Endothelial cell of umbilical vein (primary cell): ENCODE results near the gene ZNF672. TPM values are rescaled to one million over a fixed set of nuclear protein-coding genes. Genes with fewer than 3 reads are reported as not detected.

Experiments used
- BruUV-seq: library from RNA; stranded (reverse); fragments of 400-500 nt; replicated peaks from 2 replicates; lab custom pipeline; 2021; lab: Mats Ljungman, UMichigan
- CTCF ChIA-PET: fragments of 300-600, 350-600 bp; sonication (Branson Sonifier 250); formaldehyde crosslinking; loops from one replicate; lab custom pipeline; 2021; ENCODE audit warnings: antibody characterized with exemption, inconsistent platforms; lab: Charles Lee
- POLR2A ChIA-PET: fragments of 300-600, 350-600 bp; sonication (Branson Sonifier 250); formaldehyde crosslinking; loops from one replicate; lab custom pipeline; 2021; ENCODE audit warnings: antibody characterized with exemption, inconsistent platforms; lab: Charles Lee
- DNase-seq: peaks from one replicate; pipeline ENCODE4 v3.0.0-alpha.2; 2011; ENCODE audit warnings: low read depth, low spot score
- FAIRE-seq: peaks from 2 replicates; lab custom pipeline; 2011; peaks lifted over from hg19 to GRCh38; lab: Jason Lieb, UNC
- H2AFZ ChIP-seq: 2 replicates; pipeline ENCODE4 v1.6.0; 2012; ENCODE audit warnings: low read depth, low read length, control low read depth, inconsistent platforms
- H3K27ac ChIP-seq: 2 replicates; pipeline ENCODE4 v1.5.1; 2011; ENCODE audit warnings: low read depth, mild to moderate bottlenecking, control low read depth, low read length, moderate library complexity; ENCODE audit not compliant: insufficient read depth
- H3K27me3 ChIP-seq, 2 experiments: 2 replicates each; pipeline versions ENCODE4 v1.6.0 to v1.6.1; 2011; ENCODE audit warnings: low read length in 2 of 2, mixed read lengths in 1 of 2; ENCODE audit not compliant: control insufficient read depth in 2 of 2, insufficient read depth in 2 of 2
- H3K36me3 ChIP-seq, 2 experiments: 2 replicates in 1 of 2; 3 replicates in 1 of 2; pipeline ENCODE4 v1.5.1; 2011; ENCODE audit warnings: low read length in 2 of 2, mild to moderate bottlenecking in 1 of 2, moderate library complexity in 1 of 2; ENCODE audit not compliant: control insufficient read depth in 2 of 2, insufficient read depth in 2 of 2; ENCODE audit errors: extremely low read depth in 1 of 2
- H3K4me1 ChIP-seq: 3 replicates; pipeline ENCODE4 v1.5.1; 2011; ENCODE audit warnings: mild to moderate bottlenecking, low read length; ENCODE audit not compliant: control insufficient read depth, insufficient read depth; ENCODE audit errors: extremely low read depth
- H3K4me2 ChIP-seq: 2 replicates; pipeline ENCODE4 v1.6.1; 2011; ENCODE audit warnings: low read length, control low read depth, mixed read lengths; ENCODE audit not compliant: insufficient read depth
- H3K4me3 ChIP-seq, 3 experiments: fragments of 200-600 bp in 1 of 3; sonication (generic), shearing (Covaris generic) in 1 of 3; replicated peaks in 1 of 3; 2 replicates each; pipeline ENCODE4 v1.5.1; 2011 to 2016; ENCODE audit warnings: control low read depth in 3 of 3, low read length in 3 of 3, mild to moderate bottlenecking in 2 of 3, inconsistent platforms in 1 of 3, low read depth in 1 of 3, moderate library complexity in 1 of 3; ENCODE audit not compliant: insufficient read depth in 1 of 3
- H3K79me2 ChIP-seq: 2 replicates; pipeline ENCODE4 v1.6.0; 2012; ENCODE audit warnings: low read length, inconsistent platforms; ENCODE audit not compliant: control insufficient read depth, insufficient read depth
- H3K9ac ChIP-seq: replicated peaks from 2 replicates; pipeline ENCODE3; 2011; ENCODE audit warnings: low read length, control low read depth; ENCODE audit not compliant: insufficient read depth; ENCODE audit errors: extremely low read depth
- H3K9me1 ChIP-seq: replicated peaks from 3 replicates; pipeline ENCODE4 v1.6.0; 2011; ENCODE audit warnings: mild to moderate bottlenecking, low read length; ENCODE audit not compliant: control insufficient read depth, insufficient read depth; ENCODE audit errors: extremely low read depth
- H3K9me3 ChIP-seq: replicated peaks from 2 replicates; pipeline ENCODE4 v1.5.1; 2012; ENCODE audit warnings: low read length, inconsistent platforms; ENCODE audit not compliant: control insufficient read depth, insufficient read depth
- H4K20me1 ChIP-seq: replicated peaks from 2 replicates; pipeline ENCODE3; 2011; ENCODE audit warnings: mild to moderate bottlenecking, low read length; ENCODE audit not compliant: control insufficient read depth, insufficient read depth; ENCODE audit errors: extremely low read depth
- FOS ChIP-seq: IDR thresholded peaks from 2 replicates; pipeline ENCODE4 v1.6.1; 2011; ENCODE audit warnings: mild to moderate bottlenecking, low read length, moderate library complexity, borderline replicate concordance; ENCODE audit not compliant: insufficient read depth
- GATA2 ChIP-seq: IDR thresholded peaks from 2 replicates; pipeline ENCODE4 v1.7.0; 2011; ENCODE audit warnings: low read depth, mild to moderate bottlenecking, moderate library complexity, mixed read lengths, low read length; ENCODE audit not compliant: insufficient read length, insufficient read depth
- JUN ChIP-seq: IDR thresholded peaks from 2 replicates; pipeline ENCODE4 v1.6.1; 2011; ENCODE audit warnings: borderline replicate concordance, low read depth; ENCODE audit not compliant: insufficient read length, insufficient read depth
- MAX ChIP-seq: IDR thresholded peaks from 2 replicates; pipeline ENCODE4 v1.6.1; 2011; ENCODE audit not compliant: insufficient read depth, insufficient read length
- MYC ChIP-seq: IDR thresholded peaks from one replicate; pipeline ENCODE4 v1.6.1; 2011; ENCODE audit warnings: mild to moderate bottlenecking, low read depth, low read length
- POLR2AphosphoS5 ChIP-seq: IDR thresholded peaks from 2 replicates; pipeline ENCODE4 v1.6.1; 2012; ENCODE audit warnings: low read depth, mild to moderate bottlenecking, control low read depth, low read length, moderate library complexity; ENCODE audit not compliant: insufficient read depth
- dilution Hi-C: fragments of 300-500 bp; cut with MboI; formaldehyde crosslinking; loops from one replicate; pipeline ENCODE4 v1.15.0; 2019; ENCODE audit warnings: low sequenced_read_pairs; ENCODE audit not compliant: extremely low pct_ligation_motif_present
- intact Hi-C: fragments of 100-400 bp; cut with micrococcal nuclease; formaldehyde crosslinking; loops from one replicate; pipeline ENCODE4 v1.10.0; 2022
- polyA plus RNA-seq, 4 experiments: library from polyadenylated mRNA; depleted of rRNA in 3 of 4; stranded (reverse) in 3 of 4; unstranded in 1 of 4; fragments of >200 nt; gene quantifications; 2 replicates each; pipeline versions ENCODE4 v1.2.1 to v1.2.3, GENCODE V29; 2011 to 2012; ENCODE audit warnings: missing spikeins in 1 of 4
- total RNA-seq: library from RNA; stranded (reverse); gene quantifications from 2 replicates; pipeline ENCODE4 v1.2.3, GENCODE V29; 2021
- TF ChIP-seq, protein P1 (sequence below), 2 donors: IDR thresholded peaks; 1 replicate in 1 of 2; 2 replicates in 1 of 2; pipeline ENCODE4 v1.5.1; 2011; ENCODE audit warnings: low read length in 2 of 2, mild to moderate bottlenecking in 2 of 2, moderate library complexity in 2 of 2, control low read depth in 1 of 2, inconsistent platforms in 1 of 2, low read depth in 1 of 2; ENCODE audit not compliant: insufficient read depth in 1 of 2; ENCODE audit errors: extremely low read depth in 1 of 2

ZNF672 gene
- total and polyA plus RNA-seq, 2 donors (not counting 3 experiments of a cell fraction or from before 2014, with no cell fraction given), result 20.1 to 29.6 TPM

DNA sequence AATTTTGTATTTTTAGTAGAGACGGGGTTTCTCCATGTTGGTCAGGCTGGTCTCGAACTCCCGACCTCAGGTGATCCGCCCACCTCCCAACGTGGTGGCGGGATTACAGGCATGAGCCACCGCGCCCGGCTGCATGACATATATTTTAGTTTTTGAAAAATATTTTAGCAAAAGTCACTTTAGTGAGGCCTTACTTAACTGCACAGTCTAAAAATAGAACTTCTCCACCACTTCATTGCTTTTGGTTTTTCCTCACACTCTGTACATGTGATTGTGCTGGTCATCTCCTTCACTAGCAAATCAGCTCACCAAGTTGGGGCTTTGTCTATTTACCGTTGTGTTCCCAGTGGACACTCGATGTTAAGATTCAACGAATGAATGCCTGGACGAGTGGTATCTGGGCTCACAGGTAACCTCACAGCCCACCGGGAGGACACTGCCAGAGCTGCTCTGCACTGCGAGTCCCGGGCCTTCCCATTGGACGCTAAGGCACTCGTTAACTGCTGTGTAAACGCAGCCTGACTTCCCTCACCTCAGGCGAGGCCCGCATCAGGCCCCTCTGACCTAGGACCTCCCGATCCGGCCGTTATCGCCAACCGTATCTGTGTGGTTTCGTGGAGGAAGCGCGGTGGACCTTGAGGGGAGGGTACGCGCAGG lies 34.9 kb downstream of the ZNF672 start:
- BruUV-seq, result TSS peak; percentile 19
- POLR2A ChIA-PET, result interaction anchor here (0.5 to 2.4 kb wide), 3 partner anchors 14 to 35 kb away, joined by 3 to 9 read pairs (median 3); partner anchors contain the start of genes PGBD2, ZNF672 and ZNF692
- H3K9me3 ChIP-seq, result no peaks in the 10 kb centered on the region
- H3K36me3 ChIP-seq, result no peaks in the 10 kb centered on the region
- H3K4me2 ChIP-seq, result peak overlapping the region; percentile 70
- H2AFZ ChIP-seq, result peak overlapping the region; percentile 93
- peak overlapping the region; percentile 18 to 81 (median 62) for H3K4me3 ChIP-seq
- CTCF ChIA-PET, result interaction anchor here (1.3 to 2.7 kb wide), 4 partner anchors 10 to 47 kb away, joined by 4 to 16 read pairs (median 6); partner anchors contain the start of genes SH3BP5L and ZNF692
- H3K9ac ChIP-seq, result peak overlapping the region; percentile 68
- intact Hi-C loops, result loop anchor here (1.0 kb wide), 5 partner anchors 10 to 47 kb away; partner anchors contain the start of genes PGBD2, ZNF672 and ZNF692
- no peaks in the 10 kb centered on the region for H3K79me2 ChIP-seq
- H3K27me3 ChIP-seq, result peaks cover 0 to 3% of the 10 kb centered on the region in 2 experiments
- TF ChIP-seq MAX (no peak), GATA2 (peak; percentile 40)
- FAIRE-seq (no peak), DNase-seq (peak; percentile 74)
- H3K27ac ChIP-seq, result peak overlapping the region; percentile 76
- no peaks in the 10 kb centered on the region for H3K4me1 ChIP-seq
- H3K9me1 ChIP-seq, result no peaks in the 10 kb centered on the region
- dilution Hi-C loops, result no loop called here
- no peaks in the 10 kb centered on the region for H4K20me1 ChIP-seq

DNA sequence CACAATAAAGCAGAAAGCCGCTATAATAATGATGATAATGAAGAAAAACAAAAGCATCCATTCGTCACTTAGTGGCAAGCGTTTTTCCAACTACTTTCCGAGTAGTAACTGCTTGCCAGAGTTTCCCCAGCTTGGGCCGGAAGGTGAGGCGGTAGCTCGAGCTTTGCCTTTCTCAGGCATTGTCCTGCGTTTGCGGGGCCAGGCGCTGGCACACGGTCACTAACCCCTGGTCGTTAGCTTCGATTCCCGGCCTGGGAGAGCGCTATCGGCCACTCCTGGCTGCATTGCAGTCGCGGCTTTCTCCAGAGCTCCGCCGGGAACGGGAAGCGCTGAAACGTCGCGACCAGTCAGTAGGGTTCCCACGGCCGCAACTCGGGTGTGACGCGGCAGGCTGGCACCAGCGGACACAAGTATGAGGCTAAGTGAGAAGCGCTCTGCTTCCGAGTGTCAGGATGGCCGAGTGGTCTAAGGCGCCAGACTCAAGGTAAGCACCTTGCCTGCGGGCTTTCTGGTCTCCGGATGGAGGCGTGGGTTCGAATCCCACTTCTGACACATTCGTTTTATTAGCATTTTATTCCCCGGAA lies 35.5 kb downstream of the ZNF672 start:
- BruUV-seq, result no TSS peak
- H3K79me2 ChIP-seq, result no peaks in the 10 kb centered on the region
- H3K9me3 ChIP-seq, result no peaks in the 10 kb centered on the region
- intact Hi-C loops, result loop anchor here (1.0 kb wide), 5 partner anchors 10 to 47 kb away; partner anchors contain the start of genes PGBD2, ZNF672 and ZNF692
- DNase-seq, result peak; percentile 99
- no peaks in the 10 kb centered on the region for H4K20me1 ChIP-seq
- no peaks in the 10 kb centered on the region for H3K9me1 ChIP-seq
- peak overlapping the region; percentile 70 for H3K4me2 ChIP-seq
- peaks cover 0 to 3% of the 10 kb centered on the region in 2 experiments for H3K27me3 ChIP-seq
- H3K9ac ChIP-seq, result peak overlapping the region; percentile 68
- H3K4me3 ChIP-seq, result peak overlapping the region; percentile 49 to 81 (median 62)
- dilution Hi-C loops, result no loop called here
- peak overlapping the region; percentile 93 for H2AFZ ChIP-seq
- CTCF ChIA-PET, result interaction anchor here (1.3 to 2.7 kb wide), 4 partner anchors 11 to 47 kb away, joined by 4 to 16 read pairs (median 6); partner anchors contain the start of genes SH3BP5L and ZNF692
- FAIRE-seq, result peak; percentile 77
- no peaks in the 10 kb centered on the region for H3K36me3 ChIP-seq
- TF ChIP-seq FOS, result peak; percentile 22
- TF ChIP-seq, protein P1, sequence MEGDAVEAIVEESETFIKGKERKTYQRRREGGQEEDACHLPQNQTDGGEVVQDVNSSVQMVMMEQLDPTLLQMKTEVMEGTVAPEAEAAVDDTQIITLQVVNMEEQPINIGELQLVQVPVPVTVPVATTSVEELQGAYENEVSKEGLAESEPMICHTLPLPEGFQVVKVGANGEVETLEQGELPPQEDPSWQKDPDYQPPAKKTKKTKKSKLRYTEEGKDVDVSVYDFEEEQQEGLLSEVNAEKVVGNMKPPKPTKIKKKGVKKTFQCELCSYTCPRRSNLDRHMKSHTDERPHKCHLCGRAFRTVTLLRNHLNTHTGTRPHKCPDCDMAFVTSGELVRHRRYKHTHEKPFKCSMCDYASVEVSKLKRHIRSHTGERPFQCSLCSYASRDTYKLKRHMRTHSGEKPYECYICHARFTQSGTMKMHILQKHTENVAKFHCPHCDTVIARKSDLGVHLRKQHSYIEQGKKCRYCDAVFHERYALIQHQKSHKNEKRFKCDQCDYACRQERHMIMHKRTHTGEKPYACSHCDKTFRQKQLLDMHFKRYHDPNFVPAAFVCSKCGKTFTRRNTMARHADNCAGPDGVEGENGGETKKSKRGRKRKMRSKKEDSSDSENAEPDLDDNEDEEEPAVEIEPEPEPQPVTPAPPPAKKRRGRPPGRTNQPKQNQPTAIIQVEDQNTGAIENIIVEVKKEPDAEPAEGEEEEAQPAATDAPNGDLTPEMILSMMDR (IDR thresholded peaks at IDR 0.05; ENCODE audit: extremely low read depth in 1 of 2, insufficient read depth in 1 of 2, low read depth in 1 of 2, low read length in 2 of 2), result peak in 1 of 2 donors; percentile 9
- TF ChIP-seq MYC, result peak; percentile 1
- TF ChIP-seq GATA2, result no peak
- no peak for TF ChIP-seq POLR2AphosphoS5
- no peak for TF ChIP-seq JUN
- H3K4me1 ChIP-seq, result no peaks in the 10 kb centered on the region
- H3K27ac ChIP-seq, result peak overlapping the region; percentile 76
- POLR2A ChIA-PET, result interaction anchor here (0.5 to 2.4 kb wide), 3 partner anchors 15 to 36 kb away, joined by 3 to 9 read pairs (median 3); partner anchors contain the start of genes PGBD2, ZNF672 and ZNF692
